ENCODE results near the gene GPRIN1. TPM values are rescaled to one million over a fixed set of nuclear protein-coding genes. Genes with fewer than 3 reads are reported as not detected.

GPRIN1 gene
- total RNA-seq, 2 donors from 2014 or later: 4.6 to 5.1 TPM

GRCh38 chr5:176646049-176646706 is 36.2 kb upstream of the GPRIN1 start:
- no peak for ATAC-seq

DNA sequence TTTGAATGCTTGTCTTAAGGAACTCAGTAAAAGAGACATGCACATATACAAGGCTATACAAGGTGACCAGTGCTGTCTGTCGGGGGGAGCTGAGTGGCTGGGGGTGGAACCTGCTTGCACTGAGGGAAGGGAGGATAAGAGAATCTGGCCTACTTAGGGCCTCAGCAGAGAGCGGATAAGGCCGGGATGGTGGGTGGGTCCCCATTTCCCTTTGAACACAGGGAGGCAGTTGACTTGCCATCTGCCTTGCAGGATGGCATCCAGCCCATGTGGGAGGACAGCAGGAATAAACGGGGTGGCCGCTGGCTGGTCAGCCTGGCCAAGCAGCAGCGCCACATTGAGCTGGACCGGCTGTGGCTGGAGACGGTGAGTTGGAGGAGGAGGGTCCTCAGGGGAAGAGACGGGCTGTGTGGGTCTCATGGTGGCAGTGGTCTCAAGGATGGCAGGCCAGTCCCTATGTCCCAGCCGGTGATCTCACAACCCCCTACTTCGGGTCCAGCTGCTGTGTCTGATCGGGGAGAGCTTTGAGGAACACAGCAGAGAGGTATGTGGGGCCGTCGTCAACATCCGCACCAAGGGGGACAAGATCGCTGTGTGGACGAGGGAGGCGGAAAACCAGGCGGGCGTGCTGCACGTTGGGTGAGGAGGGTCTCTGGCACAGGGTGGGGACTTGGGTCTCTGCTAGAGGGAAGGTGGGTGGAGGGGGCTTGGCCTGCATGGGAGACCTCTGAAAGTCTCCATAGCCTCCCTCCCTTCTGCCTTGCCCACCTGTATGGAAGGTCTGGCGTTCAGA is 35.1 kb upstream of the GPRIN1 start:
- Mint-ChIP-seq H3K36me3 (no peaks in the 10 kb centered on the region), H3K9me3 (no peaks in the 10 kb centered on the region), H3K27ac (no peak overlapping the region)
- ATAC-seq (no peak), DNase-seq (ENCODE audit: low spot score in 2 of 2) (no peak)

More at GRCh38 chr5:176646049-176646706, 36.2 kb upstream of the GPRIN1 start:
- no peaks in the 10 kb centered on the region for H3K9me3 Mint-ChIP-seq
- peak overlapping the region; percentile 84 to 92 for H3K27ac Mint-ChIP-seq
- no peak for DNase-seq (ENCODE audit: low spot score in 2 of 2)
- H3K36me3 Mint-ChIP-seq: no peaks in the 10 kb centered on the region

DNA sequence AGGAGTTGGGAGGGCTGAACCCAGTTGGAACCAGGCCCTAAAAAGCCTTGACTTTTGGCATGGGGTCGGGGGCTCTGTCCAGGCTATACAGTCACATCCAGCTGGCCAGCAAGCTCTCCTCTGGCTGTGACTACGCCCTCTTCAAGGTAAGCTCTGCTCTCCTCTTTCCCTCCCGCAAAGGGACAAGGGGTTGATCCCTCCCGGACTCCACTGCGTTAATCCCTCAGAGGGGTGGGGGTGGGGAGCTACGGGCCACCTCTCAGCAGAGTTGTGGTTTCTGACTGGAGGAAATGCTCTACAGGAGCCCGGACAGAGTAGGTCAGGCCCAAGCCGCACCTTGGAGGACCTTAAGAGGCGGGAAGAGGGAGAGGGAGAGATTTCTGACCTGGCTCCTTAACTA is 34.3 kb upstream of the GPRIN1 start:
- Mint-ChIP-seq H3K36me3 (no peaks in the 10 kb centered on the region), H3K27ac (no peak overlapping the region), H3K9me3 (no peaks in the 10 kb centered on the region)
- ATAC-seq (no peak), DNase-seq (ENCODE audit: low spot score in 2 of 2) (no peak)

GRCh38 chr5:176643491-176644219 is 33.7 kb upstream of the GPRIN1 start:
- Mint-ChIP-seq H3K27ac (no peak overlapping the region), H3K9me3 (no peaks in the 10 kb centered on the region), H3K36me3 (no peaks in the 10 kb centered on the region)
- ATAC-seq (no peak), DNase-seq (ENCODE audit: low spot score in 2 of 2) (no peak)

- ATAC-seq (no peak), DNase-seq (ENCODE audit: low spot score in 2 of 2) (no peak)
- Mint-ChIP-seq H3K9me3 (no peaks in the 10 kb centered on the region), H3K27ac (no peak overlapping the region), H3K36me3 (no peaks in the 10 kb centered on the region)
Measured at GRCh38 chr5:176642675-176643490, 32.9 kb upstream of the GPRIN1 start.

DNA sequence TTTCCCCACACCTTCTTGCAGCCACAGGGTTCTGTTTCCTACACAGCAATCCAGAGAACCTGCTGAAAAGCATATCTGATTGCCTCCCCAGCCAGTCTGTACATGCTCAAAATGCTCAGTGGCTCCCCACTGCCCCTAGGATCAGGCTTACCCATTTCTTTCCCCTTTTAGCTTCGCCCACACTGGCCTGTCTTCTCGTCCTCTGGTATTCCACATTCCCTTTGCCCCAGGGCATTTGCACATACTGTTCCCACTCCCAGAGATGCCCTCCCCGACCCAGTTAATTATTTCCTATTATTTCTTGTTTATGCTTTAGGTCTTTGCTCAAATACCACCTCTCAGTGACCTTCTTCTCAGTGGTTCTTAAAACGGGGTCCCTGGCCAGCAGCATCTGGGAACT is 30.7 kb upstream of the GPRIN1 start:
- ATAC-seq (no peak), DNase-seq (ENCODE audit: low spot score in 2 of 2) (no peak)

DNA sequence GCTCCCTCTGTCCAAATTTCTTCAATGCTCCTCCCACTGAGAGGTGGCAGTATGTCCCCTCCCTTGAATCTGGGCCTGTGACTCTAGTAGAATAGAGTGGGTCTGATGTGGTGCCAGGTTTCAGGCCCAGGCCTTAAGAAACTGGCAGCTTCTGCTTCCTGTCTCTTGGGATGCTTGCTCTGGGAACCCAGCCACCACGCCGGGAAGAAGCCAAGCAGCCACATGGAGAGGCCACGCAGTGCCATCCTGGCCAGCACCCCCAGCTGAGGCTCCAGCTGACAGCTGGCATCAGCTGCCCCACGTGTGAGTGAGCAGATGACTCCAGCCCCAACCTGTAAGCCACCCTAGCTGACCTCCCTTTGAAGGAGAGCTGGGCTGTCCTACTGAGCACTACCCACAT is 30.0 kb upstream of the GPRIN1 start:
- no peak for DNase-seq (ENCODE audit: low spot score in 2 of 2)
- no peak for ATAC-seq

More for the DNA sequence above, 30.7 kb upstream of the GPRIN1 start:
- Mint-ChIP-seq H3K27ac (no peak overlapping the region), H3K9me3 (no peaks in the 10 kb centered on the region), H3K36me3 (no peaks in the 10 kb centered on the region)

GRCh38 chr5:176639208-176639607 is 29.3 kb upstream of the GPRIN1 start:
- Mint-ChIP-seq H3K9me3 (no peaks in the 10 kb centered on the region), H3K27ac (no peak overlapping the region), H3K36me3 (no peaks in the 10 kb centered on the region)
- DNase-seq (ENCODE audit: low spot score in 2 of 2) (no peak), ATAC-seq (no peak)

More for the DNA sequence above, 30.0 kb upstream of the GPRIN1 start:
- Mint-ChIP-seq H3K27ac (no peak overlapping the region), H3K36me3 (no peaks in the 10 kb centered on the region), H3K9me3 (no peaks in the 10 kb centered on the region)

DNA sequence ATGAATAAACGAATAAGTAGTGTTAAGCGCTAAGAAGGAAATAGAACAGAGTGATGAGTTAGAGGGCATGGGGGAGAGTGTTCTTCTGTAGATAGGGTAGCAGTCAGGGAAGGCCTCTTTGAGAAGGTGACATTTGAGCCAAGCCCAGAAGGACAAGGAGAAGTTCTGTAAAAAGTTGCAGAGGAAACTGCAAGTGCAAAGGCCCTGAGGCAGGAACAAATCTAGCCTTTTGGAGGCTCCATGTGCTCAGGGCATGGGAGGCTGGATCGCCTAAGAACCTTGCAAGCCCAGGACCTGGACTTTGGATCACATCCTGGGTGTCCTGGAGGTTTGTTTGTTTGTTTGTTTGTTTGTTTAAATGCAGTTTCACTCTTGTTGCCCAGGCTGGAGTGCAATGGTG is 28.5 kb upstream of the GPRIN1 start:
- DNase-seq (ENCODE audit: low spot score in 2 of 2) (no peak), ATAC-seq (no peak)
- H3K27ac Mint-ChIP-seq: no peak overlapping the region
- no peaks in the 10 kb centered on the region for H3K36me3 Mint-ChIP-seq
- H3K9me3 Mint-ChIP-seq: no peaks in the 10 kb centered on the region

DNA sequence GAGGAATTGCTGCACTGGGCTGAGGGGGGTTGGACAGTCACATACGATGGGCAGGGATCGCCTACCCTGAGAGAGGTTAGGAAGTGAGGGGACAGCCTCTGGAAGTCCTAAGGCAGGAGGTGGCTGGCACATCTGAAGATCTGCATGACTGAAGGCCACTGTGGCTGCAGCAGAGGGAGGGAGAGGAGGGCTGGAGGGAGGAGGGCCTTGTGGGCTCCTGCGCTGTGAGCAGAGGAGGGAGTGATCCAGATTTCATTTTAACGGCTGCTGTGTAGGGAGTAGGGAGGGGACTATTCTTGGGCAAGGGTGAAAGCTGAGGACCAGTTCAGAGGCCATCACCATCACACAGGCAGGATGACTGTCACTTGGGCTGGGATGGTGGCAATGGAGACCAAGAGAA is 27.6 kb upstream of the GPRIN1 start:
- no peaks in the 10 kb centered on the region for H3K36me3 Mint-ChIP-seq
- DNase-seq (ENCODE audit: low spot score in 2 of 2): no peak
- H3K9me3 Mint-ChIP-seq: no peaks in the 10 kb centered on the region
- no peak for ATAC-seq
- no peak overlapping the region for H3K27ac Mint-ChIP-seq

DNA sequence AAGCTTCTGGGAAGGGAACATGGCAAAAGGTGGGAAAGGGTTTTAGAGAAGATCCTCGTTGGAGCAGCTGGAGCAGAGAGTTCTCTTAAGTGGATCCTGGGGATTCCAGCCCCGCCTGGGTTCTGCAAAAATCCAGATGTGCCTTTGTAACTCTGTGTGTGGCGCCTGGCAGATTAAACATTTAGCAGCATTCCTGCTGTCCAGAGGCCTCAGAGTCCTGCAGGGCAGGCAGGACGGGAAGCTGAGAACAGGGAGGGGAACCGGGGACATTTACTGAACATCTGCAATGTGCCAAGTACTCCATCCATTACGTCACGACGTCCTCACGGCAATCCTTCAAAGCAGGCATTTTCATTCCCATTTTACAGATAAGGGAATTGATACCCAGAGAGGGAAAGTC is 26.5 kb upstream of the GPRIN1 start:
- ATAC-seq (no peak), DNase-seq (ENCODE audit: low spot score in 2 of 2) (no peak)
- Mint-ChIP-seq H3K27ac (no peak overlapping the region), H3K36me3 (no peaks in the 10 kb centered on the region), H3K9me3 (no peaks in the 10 kb centered on the region)

GRCh38 chr5:176633598-176633997 is 23.6 kb upstream of the GPRIN1 start:
- no peak for DNase-seq (ENCODE audit: low spot score in 2 of 2)
- Mint-ChIP-seq H3K9me3 (no peaks in the 10 kb centered on the region), H3K27ac (no peak overlapping the region), H3K36me3 (no peaks in the 10 kb centered on the region)
- ATAC-seq: no peak

DNA sequence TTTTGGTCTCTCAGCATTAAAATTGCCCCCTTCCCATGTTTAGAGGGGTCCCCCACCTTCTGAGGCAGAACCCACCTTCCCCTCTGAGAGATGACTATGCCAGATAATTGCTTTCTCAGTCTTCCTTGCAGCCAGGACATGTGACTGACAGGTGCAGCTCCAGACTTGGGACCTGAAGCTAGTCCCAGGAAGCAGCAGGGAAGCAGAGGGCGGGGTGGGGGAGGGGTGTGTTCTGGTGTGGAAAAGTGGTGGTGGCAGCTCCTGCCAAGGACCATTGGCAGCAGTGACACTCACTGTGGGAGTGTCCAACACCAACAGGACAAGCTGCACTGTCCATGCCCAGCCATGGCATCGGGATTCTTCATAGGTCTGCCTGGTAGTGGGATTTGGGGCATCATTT is 22.8 kb upstream of the GPRIN1 start:
- H3K27ac Mint-ChIP-seq: no peak overlapping the region
- no peak for ATAC-seq
- H3K9me3 Mint-ChIP-seq: no peaks in the 10 kb centered on the region
- no peaks in the 10 kb centered on the region for H3K36me3 Mint-ChIP-seq
- DNase-seq (ENCODE audit: low spot score in 2 of 2): no peak

DNA sequence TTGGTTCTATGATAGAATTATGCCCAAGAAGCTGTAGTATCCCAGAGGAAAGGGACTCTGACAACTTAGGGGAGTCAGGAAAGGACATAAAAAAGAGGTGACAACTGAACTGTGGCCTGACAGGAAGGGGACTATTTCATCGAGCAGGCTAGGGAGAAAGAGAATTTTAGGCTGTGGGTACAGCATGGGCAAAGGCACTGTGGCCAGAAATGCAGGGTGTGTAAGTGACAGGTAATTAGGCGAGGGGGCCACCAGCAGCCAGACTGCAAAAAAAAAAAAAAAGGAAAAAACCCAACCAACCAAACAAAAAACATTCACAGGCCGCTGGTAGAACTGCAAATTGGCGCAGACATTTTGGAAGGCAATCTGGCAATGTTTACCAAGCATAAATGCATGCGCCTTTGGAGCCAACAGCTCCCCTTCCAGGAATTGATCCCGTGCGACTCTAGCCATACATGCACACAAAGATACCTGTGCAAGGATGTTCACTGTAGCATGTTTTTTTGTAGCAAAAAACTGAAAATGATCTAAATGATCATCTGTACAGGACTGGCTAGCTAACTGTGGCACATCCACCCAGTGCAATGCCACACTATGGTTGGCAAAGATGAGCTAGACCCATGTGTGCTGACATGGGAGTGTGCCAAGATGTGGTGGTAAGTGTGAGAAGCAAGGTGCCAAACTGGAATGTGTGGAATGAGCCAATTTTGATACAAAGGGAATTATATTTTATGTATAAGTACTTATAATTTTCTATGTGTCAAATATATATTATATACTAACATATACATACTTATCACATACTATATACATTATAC is 21.6 kb upstream of the GPRIN1 start:
- no peak for ATAC-seq
- Mint-ChIP-seq H3K36me3 (no peaks in the 10 kb centered on the region), H3K9me3 (no peaks in the 10 kb centered on the region), H3K27ac (no peak overlapping the region)
- DNase-seq (ENCODE audit: low spot score in 2 of 2): no peak

GRCh38 chr5:176630681-176631222 is 20.8 kb upstream of the GPRIN1 start:
- Mint-ChIP-seq H3K9me3 (no peaks in the 10 kb centered on the region), H3K36me3 (no peaks in the 10 kb centered on the region), H3K27ac (no peak overlapping the region)
- DNase-seq (ENCODE audit: low spot score in 2 of 2) (no peak), ATAC-seq (no peak)

Data from activated naive CD4-positive, alpha-beta T cell treated with anti-CD3 and anti-CD28 coated beads, Interleukin-2, amount 50 U/mL, for 72 hours (primary cell).